ENCODE data around the gene C2orf68.

GRCh38 chr2:85660725-85661124, 48.9 kb upstream of the C2orf68 start:
- TF ChIP-seq CTCF (IDR thresholded peaks at IDR 0.05) (no peak), ZFX (IDR thresholded peaks at IDR 0.05; ENCODE audit: borderline replicate concordance) (no peak)

Measured in 22Rv1 (cell line).